Stimulated activated CD8-positive, alpha-beta memory T cell treated with anti-CD3 and anti-CD28 coated beads, Interleukin-4, amount 100 ng/mL, for 24 hours (primary cell): Measurements from ENCODE around the gene SOCS7.
"Not testable (repeated sequence)": the region's sequence is repeated elsewhere in the genome, so short reads cannot be mapped to it uniquely, and the experiment has no call there.

Source experiments
- DNase-seq: peaks from one replicate; pipeline ENCODE4 v3.0.0-alpha.2; 2020; ENCODE audit warnings: low read depth

Gene SOCS7

DNA sequence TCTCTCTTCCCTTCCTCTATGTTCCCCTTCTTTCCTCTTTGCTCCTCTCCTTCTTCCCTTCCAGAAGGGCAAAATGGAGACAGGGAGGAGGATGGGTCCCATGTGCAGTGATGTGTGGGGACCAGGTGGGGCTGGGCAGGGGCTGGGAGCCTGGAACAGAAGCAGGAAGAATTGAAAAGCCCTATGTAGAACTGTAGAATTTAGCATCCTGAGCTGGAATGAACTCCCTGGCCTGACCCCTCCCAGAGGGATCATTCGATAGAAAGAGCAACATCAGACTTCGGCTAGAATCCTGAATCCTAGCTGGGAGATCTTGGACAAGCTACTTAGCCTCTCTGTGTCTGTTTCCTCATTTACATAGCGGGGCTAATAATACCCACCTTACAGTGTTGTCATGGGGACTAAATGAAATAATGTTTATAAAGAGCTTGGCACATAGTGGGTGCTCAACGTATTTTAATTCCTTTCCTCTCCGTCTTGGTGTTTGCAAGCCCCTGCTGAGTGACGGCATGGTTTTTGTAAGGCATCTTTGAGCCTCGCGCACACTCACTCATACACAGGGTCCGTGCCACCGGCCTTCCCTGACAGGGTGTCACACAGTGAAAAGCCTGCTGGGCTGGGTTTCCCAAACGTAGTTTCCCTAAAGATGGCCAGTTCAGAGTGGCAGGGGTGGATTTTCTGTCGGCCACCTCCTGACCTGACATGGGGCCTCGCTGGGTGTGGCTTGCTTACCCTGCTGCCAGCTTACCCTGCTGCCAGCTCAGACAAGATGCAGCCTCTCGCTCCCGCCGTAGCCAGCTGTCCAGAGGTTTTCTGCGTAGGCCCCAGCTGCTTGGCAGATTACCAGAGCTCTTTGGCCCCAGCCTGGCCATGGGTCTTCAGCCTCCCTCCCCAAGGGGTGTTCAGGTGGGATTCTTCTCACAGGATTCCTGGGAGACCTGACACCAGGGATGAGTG is 70.5 kb downstream of the SOCS7 start:
- DNase-seq = no peak

DNA sequence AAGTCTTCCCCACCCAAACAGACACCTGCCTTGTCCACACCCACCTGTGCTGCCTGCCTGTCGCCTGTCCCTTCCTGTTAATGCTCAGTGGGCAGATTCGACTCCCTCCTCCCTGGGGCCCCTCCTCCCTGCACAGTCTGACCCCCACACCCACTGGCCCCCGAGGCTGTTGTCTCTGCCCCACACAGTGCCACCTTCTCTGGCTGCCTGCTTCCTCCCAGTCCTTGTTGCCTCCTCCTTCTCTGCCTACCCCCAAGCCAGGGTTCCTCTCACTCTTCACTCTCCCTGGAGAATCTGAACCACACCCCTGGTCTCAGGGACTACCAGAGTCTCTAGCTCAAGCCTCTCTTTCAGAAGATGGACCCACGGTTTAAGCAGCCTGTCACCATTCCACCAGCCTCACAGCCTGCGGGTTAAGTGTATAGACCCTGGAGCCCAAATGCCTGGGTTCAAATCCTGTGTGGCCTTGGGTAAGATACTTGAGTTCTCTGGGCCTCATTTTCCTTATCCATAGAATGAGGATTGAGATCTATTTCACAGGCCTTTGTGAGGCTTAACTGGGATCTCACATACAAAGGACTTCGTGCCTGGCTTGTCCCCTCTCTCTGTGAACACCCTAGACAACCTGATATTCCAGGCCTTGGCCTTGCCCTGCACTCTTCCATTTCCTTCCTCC is 72.8 kb downstream of the SOCS7 start:
- DNase-seq = no peak

DNA sequence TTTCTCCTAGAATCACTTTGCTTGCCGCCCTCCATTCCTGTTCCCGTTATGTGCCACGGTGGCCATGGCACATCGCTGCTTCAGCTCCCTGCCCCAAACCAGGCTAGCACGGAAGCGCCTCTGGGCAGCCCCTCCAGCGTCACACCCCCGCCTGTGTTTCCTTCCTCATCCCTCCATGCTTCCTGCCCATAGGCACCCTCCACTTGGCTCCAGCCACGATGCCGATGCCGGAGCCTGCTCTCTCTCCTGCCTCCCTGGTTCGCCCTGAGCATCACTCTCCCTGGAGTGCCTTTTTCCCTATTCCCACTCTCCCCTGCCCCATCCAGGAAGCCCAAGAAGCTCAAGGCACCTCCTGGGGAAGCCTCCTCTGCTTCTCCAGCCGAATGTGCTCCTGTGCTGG is 73.4 kb downstream of the SOCS7 start:
- no peak for DNase-seq

DNA sequence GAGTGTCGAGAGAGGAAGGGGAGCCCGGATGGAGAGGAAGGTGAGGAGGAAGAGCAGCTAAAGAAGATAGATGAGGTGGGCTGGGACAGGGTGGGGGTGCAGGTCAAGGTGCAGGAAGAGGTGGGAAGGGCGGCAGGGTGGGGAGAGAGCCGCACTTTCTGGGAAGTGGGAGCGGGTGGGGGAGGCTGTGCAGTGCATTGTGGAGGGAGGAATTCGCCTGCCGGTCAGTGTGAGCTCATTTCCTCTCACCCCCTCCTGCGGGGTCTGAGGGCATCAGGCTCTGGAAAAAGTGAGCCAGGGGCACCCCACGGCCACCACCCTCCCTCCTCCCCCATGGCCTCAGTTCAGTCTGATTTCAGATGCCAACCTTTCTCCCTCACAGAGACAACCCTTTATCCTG is 74.1 kb downstream of the SOCS7 start:
- no peak for DNase-seq

- no peak for DNase-seq
These were observed 74.8 kb downstream of the SOCS7 start for GRCh38 chr17:38426441-38426840.

DNA sequence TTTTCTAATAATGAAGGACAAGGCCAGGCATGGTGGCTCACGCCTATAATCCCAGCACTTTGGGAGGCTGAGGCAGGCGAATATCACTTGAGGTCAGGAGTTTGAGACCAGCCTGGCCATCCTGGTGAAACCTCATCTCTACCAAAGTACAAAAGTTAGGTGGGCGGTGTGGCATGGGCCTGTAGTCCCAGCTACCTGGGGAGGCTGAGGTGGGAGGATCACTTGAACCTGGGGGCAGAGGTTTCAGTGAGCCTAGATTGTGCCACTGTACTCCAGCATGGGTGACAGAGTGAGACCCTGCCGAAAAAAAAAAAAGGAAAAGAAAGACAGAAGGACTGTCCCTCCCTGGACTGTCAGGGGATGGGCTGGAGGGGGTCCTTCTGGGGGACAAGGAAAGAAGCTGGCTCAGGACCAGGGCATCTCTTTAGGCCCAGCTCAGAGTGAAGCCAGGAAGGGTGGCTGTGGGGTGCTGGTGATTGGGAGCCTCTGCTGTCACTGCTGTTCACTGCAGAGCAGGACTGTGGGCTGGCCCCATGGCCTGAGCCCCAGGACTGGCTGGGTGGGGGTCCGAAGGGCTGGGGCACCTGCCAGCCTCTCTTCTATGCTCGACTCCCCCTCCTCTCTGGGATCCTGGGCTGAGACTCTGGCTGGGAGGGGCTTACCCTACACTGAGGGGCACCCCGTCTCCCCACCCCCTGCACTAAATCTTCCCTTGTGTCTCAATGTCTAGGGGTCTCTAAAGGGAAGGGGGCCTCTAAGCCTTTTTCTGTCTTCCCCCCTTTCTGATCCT is 75.7 kb downstream of the SOCS7 start:
- DNase-seq = no peak

GRCh38 chr17:38428112-38428642 is 76.5 kb downstream of the SOCS7 start, which contains the start of gene ARHGAP23:
TSS of gene ARHGAP23 (plus strand) at chr17:38428464. CDS start at chr17:38428486, 22 bp downstream.
- DNase-seq = no peak

DNA sequence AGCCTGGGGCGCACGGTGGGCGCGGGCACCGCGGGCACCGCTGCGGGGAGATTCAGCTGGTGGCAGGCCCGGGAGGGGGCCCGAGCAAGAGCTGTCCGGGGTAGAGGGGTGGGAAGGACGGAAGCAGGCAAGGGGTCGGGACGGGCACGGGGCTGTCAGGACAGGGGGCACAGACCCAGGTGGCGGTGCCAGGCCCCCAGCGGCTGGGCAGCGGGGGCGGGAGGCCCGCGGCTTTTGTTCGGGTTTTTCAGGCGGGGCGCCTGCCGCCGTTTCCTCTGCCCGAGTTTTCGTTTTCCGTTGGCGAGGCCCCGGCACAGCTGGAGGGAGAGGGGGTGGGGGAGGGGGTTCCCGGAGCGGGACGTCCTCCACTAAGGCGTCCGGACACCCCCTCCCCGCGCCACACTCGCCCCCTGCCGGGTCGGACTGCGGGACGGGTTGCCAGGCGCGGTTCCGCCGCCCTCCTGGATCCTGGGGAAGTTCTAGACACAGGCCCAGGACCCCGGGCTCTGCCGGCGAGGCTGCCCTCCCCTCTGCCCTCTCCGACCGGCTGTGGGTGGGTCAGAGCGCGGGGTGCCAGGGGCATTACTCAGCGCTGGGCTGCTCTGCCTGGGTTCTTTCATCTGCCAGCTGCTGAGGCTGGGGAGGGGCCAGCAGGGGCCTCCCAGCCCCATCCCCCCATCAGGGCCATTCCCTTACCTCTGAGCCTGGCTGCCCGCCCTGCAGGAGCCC is 77.2 kb downstream of the SOCS7 start:
- no peak for DNase-seq

- no peak for DNase-seq
These were observed 77.9 kb downstream of the SOCS7 start for GRCh38 chr17:38429476-38430100.

DNA sequence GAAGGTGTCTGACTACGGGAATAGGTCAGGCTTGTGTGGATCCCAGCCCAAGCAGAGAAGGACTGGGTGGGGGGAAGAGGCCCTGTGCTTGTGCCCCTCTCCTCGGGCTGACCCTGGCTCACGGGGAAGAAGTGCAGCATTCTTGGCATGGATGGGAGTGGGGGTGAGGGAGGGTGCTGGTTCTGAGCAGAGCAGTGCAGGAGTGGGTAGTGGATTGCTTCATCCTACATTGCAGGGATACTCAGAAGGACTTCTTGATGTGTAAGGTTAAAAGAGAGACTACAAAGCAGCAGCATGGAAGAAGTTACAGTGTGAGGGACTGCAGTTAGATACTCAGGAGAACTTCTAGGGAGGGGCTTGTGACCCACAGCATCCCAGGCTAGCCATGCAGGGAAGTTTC is 78.7 kb downstream of the SOCS7 start:
- DNase-seq = no peak

GRCh38 chr17:38430822-38431221 is 79.2 kb downstream of the SOCS7 start:
- DNase-seq = no peak

- DNase-seq = no peak
These were observed 79.9 kb downstream of the SOCS7 start for GRCh38 chr17:38431346-38432145.

DNA sequence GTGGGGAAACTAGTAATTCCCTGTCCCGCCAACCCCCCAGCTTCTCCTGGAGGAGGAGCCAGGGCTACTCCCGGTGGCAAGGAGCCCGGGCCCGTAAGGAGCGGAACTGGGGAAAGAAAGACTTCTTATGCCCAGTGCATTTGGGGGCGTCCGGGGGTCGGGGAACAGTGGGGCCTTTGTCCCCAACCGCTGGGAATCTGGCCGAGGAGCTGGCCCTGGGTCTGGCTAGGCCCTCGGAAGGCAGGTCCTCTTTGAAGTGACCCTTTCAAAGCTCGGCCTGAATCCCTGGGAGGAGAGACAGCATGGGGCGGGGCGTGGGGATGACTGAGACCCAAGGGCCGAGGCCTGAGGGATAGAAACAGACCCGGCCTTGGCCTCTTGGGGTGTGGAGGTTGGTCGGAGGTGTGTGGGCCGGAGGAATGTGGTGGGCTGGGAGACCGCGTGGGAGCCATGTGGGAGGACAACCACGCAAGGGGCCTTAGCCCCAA is 82.6 kb downstream of the SOCS7 start:
- no peak for DNase-seq

- no peak for DNase-seq
These were observed 84.2 kb downstream of the SOCS7 start for GRCh38 chr17:38435795-38436194.

GRCh38 chr17:38436386-38436785 is 84.7 kb downstream of the SOCS7 start:
- DNase-seq = no peak

- DNase-seq = not testable (repeated sequence)
These were observed 85.7 kb downstream of the SOCS7 start for GRCh38 chr17:38437313-38437712.

DNA sequence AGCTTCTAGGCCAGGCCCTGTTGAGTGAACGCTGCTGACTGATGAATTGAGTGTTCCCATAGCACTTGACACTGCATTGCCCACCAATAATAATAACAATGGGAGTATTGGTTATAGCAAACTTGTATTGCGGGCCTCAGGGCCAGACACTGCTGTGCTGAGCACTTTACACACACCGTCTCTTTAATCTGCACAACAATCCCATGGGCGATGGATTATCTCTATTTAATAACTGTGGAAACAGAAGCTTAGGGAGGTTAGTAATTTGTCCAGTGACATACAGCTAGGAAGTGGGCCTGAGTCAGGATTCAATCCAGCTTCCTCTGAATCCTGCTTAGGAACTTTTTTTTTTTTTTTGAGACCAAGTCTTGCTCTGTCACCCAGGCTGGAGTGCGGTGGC is 87.8 kb downstream of the SOCS7 start:
- no peak for DNase-seq

GRCh38 chr17:38440614-38441397 is 89.2 kb downstream of the SOCS7 start:
- DNase-seq = no peak

- DNase-seq = no peak
These were observed 89.9 kb downstream of the SOCS7 start for GRCh38 chr17:38441429-38442061.
